Activated CD4-positive, alpha-beta memory T cell treated with anti-CD3 and anti-CD28 coated beads for 36 hours (primary cell): Measurements from ENCODE around the gene CLEC11A. TPM values are rescaled to one million over a fixed set of nuclear protein-coding genes. Genes with fewer than 3 reads are reported as not detected.
"Not testable (repeated sequence)": the region's sequence is repeated elsewhere in the genome, so short reads cannot be mapped to it uniquely, and the experiment has no call there.

Experiments
- CTCF ChIA-PET: fragments of 350-600 bp; sonication (Branson Sonifier 250); formaldehyde crosslinking; loops from one replicate; lab custom pipeline; 2021; ENCODE audit warnings: antibody characterized with exemption, inconsistent platforms; lab: Charles Lee
- POLR2A ChIA-PET: fragments of 350-600 bp; sonication (Branson Sonifier 250); formaldehyde crosslinking; loops from one replicate; lab custom pipeline; 2021; ENCODE audit warnings: antibody characterized with exemption; lab: Charles Lee
- DNase-seq: peaks from one replicate; pipeline ENCODE4 v3.0.0-alpha.2; 2020
- H3K27ac Mint-ChIP-seq: one replicate; pipeline ENCODE4 v1.8.0; 2021; ENCODE audit warnings: mixed read lengths
- H3K27me3 Mint-ChIP-seq: one replicate; pipeline ENCODE4 v1.8.0; 2021; ENCODE audit warnings: mixed read lengths
- H3K36me3 Mint-ChIP-seq: one replicate; pipeline ENCODE4 v1.8.0; 2021; ENCODE audit warnings: mixed read lengths
- H3K4me1 Mint-ChIP-seq: one replicate; pipeline ENCODE4 v1.8.0; 2021; ENCODE audit warnings: low read depth, mixed read lengths
- H3K4me3 Mint-ChIP-seq: one replicate; pipeline ENCODE4 v1.8.0; 2021; ENCODE audit warnings: mild to moderate bottlenecking, mixed read lengths
- H3K9me3 Mint-ChIP-seq: one replicate; pipeline ENCODE4 v1.8.0; 2021; ENCODE audit warnings: mixed read lengths
- intact Hi-C: fragments of 100-400 bp; cut with micrococcal nuclease; formaldehyde crosslinking; loops from one replicate; pipeline ENCODE4 v1.15.1; 2023
- total RNA-seq, 2 experiments: library from RNA; stranded (reverse); gene quantifications; one replicate each; pipeline ENCODE4 v1.2.3, GENCODE V29; 2021

The CLEC11A gene
- total RNA-seq, 2 experiments from 2014 or later, result 0.41 to 0.71 TPM

DNA sequence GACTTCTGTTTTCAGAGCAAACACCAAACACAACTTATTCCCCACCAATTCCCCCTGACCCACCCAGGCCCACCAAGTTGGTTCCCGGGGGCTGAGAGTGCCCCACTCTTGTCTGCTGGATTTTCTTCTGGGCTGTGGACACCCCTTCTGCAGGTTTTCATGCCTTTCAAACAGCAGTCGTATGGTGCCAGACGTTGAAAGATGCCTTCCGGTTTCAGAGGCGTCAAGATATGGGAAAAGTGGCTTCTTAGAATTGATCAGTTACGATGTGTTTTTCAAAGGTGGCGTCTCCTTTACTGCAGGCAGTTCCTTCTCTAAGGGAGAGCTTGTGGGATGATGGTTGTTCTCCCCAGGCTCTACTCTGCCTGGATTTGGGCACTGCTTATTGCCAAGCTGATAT is 12.7 kb downstream of the CLEC11A start:
- no peak for DNase-seq
- Mint-ChIP-seq H3K9me3 (no peaks in the 10 kb centered on the region), H3K36me3 (no peaks in the 10 kb centered on the region), H3K4me1 (no peaks in the 10 kb centered on the region), H3K27me3 (peaks cover 26% of the 10 kb centered on the region), H3K4me3 (no peak overlapping the region), H3K27ac (no peak overlapping the region)
- ChIA-PET CTCF (interaction anchor here (1.0 kb wide), 1 partner anchor 180 kb away, joined by 3 read pairs; no protein-coding TSS in a partner anchor), POLR2A (no interaction called here)
- intact Hi-C loops, result no loop called here

DNA sequence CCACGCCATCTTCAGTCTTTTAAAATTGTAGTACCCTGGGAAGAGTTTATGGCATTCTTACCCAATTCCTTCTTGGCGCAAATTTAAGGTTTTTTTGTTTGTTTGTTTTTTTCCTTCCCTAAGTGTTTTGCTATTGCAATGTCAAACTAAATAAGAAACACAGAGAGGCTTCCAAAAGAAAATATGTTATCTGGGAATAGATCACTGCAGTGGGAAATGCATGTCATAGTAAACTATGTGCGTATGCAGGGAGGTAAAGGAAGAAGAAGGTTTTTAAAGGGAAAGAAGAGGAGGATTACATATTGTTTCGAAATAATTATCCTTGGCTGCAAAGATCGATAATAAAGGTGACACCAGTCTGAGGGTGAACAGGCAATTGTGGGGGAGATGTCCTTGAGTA is 13.2 kb downstream of the CLEC11A start:
- Mint-ChIP-seq H3K27ac (no peak overlapping the region), H3K27me3 (peaks cover 26% of the 10 kb centered on the region), H3K9me3 (no peaks in the 10 kb centered on the region), H3K4me1 (no peaks in the 10 kb centered on the region), H3K4me3 (no peak overlapping the region), H3K36me3 (no peaks in the 10 kb centered on the region)
- ChIA-PET POLR2A (no interaction called here), CTCF (interaction anchor here (1.0 kb wide), 1 partner anchor 180 kb away, joined by 3 read pairs; no protein-coding TSS in a partner anchor)
- no peak for DNase-seq
- intact Hi-C loops, result no loop called here

- Mint-ChIP-seq H3K4me3 (no peak overlapping the region), H3K36me3 (no peaks in the 10 kb centered on the region), H3K4me1 (no peaks in the 10 kb centered on the region), H3K9me3 (no peaks in the 10 kb centered on the region), H3K27ac (no peak overlapping the region), H3K27me3 (peaks cover 23% of the 10 kb centered on the region)
- no peak for DNase-seq
- intact Hi-C loops, result no loop called here
- ChIA-PET CTCF (no interaction called here), POLR2A (no interaction called here)
These were observed 16.2 kb downstream of the CLEC11A start for GRCh38 chr19:50739132-50739913.

GRCh38 chr19:50739914-50740426 is 16.8 kb downstream of the CLEC11A start:
- POLR2A ChIA-PET, result no interaction called here
- H3K4me1 Mint-ChIP-seq, result no peaks in the 10 kb centered on the region

DNA sequence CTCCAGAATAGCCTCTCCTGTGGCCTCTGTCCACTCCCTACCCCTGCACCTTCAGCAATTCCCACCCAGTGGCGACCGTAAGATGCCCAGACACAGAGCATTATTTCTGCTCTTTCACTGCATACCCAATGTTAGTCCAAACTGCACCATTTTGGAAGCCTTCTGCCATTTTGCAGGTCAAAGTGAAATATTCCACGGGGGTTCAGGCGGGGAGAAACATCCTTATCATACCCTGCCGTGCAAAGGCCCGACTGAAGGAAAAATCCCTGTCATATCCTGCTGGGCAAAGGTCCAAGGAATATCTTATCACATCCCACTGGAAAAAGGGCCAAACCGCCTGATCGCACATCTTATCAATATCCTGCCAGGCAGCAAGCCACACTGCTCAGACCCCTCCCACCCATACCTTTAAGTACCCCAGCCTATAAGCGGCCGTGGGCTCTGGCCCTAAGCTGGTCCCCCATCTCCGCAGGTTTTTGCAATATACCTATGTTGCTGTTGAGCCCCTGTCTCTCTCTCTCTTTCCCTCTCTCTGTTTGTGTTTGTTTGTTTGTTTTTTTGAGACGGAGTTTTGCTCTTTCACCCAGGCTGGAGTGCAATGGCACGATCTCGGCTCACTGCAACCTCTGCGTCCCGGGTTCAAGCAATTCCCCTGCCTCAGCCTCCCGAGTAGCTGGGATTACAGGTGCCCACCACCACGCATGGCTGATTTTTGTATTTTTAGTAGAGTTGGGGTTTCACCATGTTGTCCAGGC is 18.2 kb downstream of the CLEC11A start:
- no peaks in the 10 kb centered on the region for H3K36me3 Mint-ChIP-seq
- no peak overlapping the region for H3K27ac Mint-ChIP-seq
- no peak for DNase-seq
- no peak overlapping the region for H3K4me3 Mint-ChIP-seq
- ChIA-PET POLR2A (no interaction called here), CTCF (no interaction called here)
- no peaks in the 10 kb centered on the region for H3K9me3 Mint-ChIP-seq
- H3K4me1 Mint-ChIP-seq, result no peaks in the 10 kb centered on the region
- intact Hi-C loops, result no loop called here
- peaks cover 20% of the 10 kb centered on the region for H3K27me3 Mint-ChIP-seq

More at GRCh38 chr19:50739914-50740426, 16.8 kb downstream of the CLEC11A start:
- Mint-ChIP-seq H3K27ac (no peak overlapping the region), H3K9me3 (no peaks in the 10 kb centered on the region), H3K4me3 (no peak overlapping the region), H3K27me3 (peaks cover 23% of the 10 kb centered on the region), H3K36me3 (no peaks in the 10 kb centered on the region)
- intact Hi-C loops, result no loop called here
- DNase-seq, result no peak
- CTCF ChIA-PET, result no interaction called here

- no peak for DNase-seq
- H3K27me3 Mint-ChIP-seq, result peaks cover 18% of the 10 kb centered on the region
- H3K27ac Mint-ChIP-seq, result no peak overlapping the region
- ChIA-PET POLR2A (no interaction called here), CTCF (no interaction called here)
- H3K4me1 Mint-ChIP-seq, result no peaks in the 10 kb centered on the region
- H3K36me3 Mint-ChIP-seq, result no peaks in the 10 kb centered on the region
- no peaks in the 10 kb centered on the region for H3K9me3 Mint-ChIP-seq
- intact Hi-C loops, result no loop called here
- no peak overlapping the region for H3K4me3 Mint-ChIP-seq
These were observed 20.4 kb downstream of the CLEC11A start for GRCh38 chr19:50743537-50743936.

DNA sequence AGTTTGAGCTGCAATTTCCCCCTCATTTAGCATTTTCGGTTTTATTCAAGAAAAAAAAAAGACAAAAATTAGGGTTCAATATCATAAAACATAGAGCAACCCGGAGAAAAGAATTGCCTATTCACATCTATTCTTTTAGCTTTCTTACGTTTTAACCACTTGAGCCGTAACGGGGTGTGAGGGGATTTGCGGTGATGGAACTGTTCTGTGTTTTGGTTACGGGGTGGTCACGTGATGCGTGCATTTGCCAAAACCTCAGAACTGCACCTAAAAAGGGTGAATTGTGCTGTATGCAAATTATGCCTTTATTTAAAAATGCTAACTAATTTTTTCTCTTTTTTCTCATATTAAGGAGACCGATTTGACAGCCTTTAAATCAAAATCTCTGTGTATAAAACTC is 22.1 kb downstream of the CLEC11A start:
- Mint-ChIP-seq H3K27me3 (peaks cover 8% of the 10 kb centered on the region), H3K4me1 (no peaks in the 10 kb centered on the region), H3K27ac (no peak overlapping the region), H3K36me3 (no peaks in the 10 kb centered on the region), H3K9me3 (no peaks in the 10 kb centered on the region), H3K4me3 (no peak overlapping the region)
- POLR2A ChIA-PET, result no interaction called here
- intact Hi-C loops, result no loop called here
- CTCF ChIA-PET, result no interaction called here
- DNase-seq, result no peak

DNA sequence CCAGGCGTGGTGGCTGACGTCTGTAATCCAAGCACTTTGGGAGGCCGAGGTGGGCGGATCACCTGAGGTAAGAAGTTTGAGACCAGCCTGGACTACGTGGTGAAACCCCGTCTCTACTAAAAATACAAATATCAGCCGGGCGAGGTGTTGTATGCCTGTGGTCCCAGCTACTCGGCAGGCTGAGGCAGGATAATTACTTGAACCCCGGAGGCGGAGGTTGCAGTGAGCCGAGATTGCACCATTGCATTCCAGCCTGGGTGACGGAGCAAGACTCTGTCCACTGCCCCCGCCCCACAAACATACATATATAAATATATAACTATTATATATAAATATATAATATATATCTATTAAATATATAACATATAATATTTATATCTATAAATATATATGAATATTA is 24.0 kb downstream of the CLEC11A start:
- DNase-seq, H3K27ac Mint-ChIP-seq, H3K4me1 Mint-ChIP-seq, H3K27me3 Mint-ChIP-seq, POLR2A ChIA-PET, H3K36me3 Mint-ChIP-seq, H3K4me3 Mint-ChIP-seq, intact Hi-C loops, H3K9me3 Mint-ChIP-seq: not testable (repeated sequence)
- CTCF ChIA-PET, result interaction anchor here (0.7 to 1.1 kb wide), 2 partner anchors 23 to 347 kb away, joined by 4 to 8 read pairs; no protein-coding TSS in a partner anchor

GRCh38 chr19:50749490-50749889 is 26.3 kb downstream of the CLEC11A start:
- Mint-ChIP-seq H3K27me3 (peaks cover 9% of the 10 kb centered on the region), H3K36me3 (no peaks in the 10 kb centered on the region), H3K9me3 (no peaks in the 10 kb centered on the region), H3K4me3 (no peak overlapping the region), H3K4me1 (no peaks in the 10 kb centered on the region), H3K27ac (no peak overlapping the region)
- DNase-seq, result no peak
- intact Hi-C loops, result no loop called here
- ChIA-PET CTCF (interaction anchor here (1.0 kb wide), 1 partner anchor 173 kb away, joined by 3 read pairs; no protein-coding TSS in a partner anchor), POLR2A (no interaction called here)

DNA sequence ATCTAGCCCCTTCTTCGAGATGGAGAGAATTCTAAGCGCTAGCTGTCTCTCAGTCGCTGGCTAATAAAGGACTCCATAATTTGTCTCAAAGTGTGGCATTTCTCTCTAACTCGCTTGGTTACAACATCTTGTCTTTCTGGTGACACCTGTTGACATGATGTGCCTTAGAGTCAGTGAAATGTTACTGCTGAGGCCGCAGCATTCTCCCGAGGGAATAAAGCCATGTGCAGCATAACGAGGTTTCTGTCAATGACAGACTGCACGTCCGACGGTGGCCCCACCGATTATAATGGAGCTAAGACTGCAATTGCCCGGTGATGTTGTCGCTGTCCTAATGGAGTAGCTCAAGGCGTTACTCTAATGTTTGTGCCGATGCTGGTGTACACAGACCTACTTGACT is 26.8 kb downstream of the CLEC11A start:
- H3K9me3 Mint-ChIP-seq, result no peaks in the 10 kb centered on the region
- no peaks in the 10 kb centered on the region for H3K4me1 Mint-ChIP-seq
- intact Hi-C loops, result no loop called here
- CTCF ChIA-PET, result no interaction called here
- H3K27me3 Mint-ChIP-seq, result peaks cover 13% of the 10 kb centered on the region
- no peak overlapping the region for H3K4me3 Mint-ChIP-seq
- no peak overlapping the region for H3K27ac Mint-ChIP-seq
- DNase-seq, result no peak
- POLR2A ChIA-PET, result no interaction called here
- H3K36me3 Mint-ChIP-seq, result no peaks in the 10 kb centered on the region

- POLR2A ChIA-PET, result no interaction called here
- H3K36me3 Mint-ChIP-seq, result no peaks in the 10 kb centered on the region
- no peak overlapping the region for H3K27ac Mint-ChIP-seq
- H3K4me1 Mint-ChIP-seq, result no peaks in the 10 kb centered on the region
- H3K27me3 Mint-ChIP-seq, result peaks cover 14% of the 10 kb centered on the region
- no peak for DNase-seq
- no peak overlapping the region for H3K4me3 Mint-ChIP-seq
- CTCF ChIA-PET, result no interaction called here
- intact Hi-C loops, result no loop called here
- no peaks in the 10 kb centered on the region for H3K9me3 Mint-ChIP-seq
These were observed 30.7 kb downstream of the CLEC11A start for GRCh38 chr19:50753879-50754278.

DNA sequence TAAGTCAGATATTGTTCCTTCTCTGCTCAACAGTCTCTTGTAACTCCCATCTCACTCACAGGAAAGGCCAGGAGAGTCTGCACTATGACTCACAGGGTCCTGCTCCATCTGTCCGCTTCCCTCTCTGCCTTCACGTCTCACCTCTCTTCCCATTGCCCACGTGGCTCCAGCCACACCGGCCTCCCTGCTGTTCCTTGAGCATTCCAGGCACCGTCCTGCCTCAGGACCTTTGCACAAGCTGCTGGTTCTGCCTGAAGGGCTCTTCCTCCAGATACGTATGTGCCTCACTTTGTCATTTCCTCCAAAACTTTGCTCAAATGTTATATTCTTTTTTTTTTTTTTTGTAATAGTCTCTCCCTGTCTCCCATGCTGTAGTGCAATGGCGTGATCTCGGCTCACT is 33.1 kb downstream of the CLEC11A start:
- POLR2A ChIA-PET, H3K4me1 Mint-ChIP-seq, H3K27ac Mint-ChIP-seq, H3K36me3 Mint-ChIP-seq, CTCF ChIA-PET, H3K4me3 Mint-ChIP-seq, intact Hi-C loops, H3K9me3 Mint-ChIP-seq, DNase-seq: not testable (repeated sequence)
- H3K27me3 Mint-ChIP-seq, result peaks cover 14% of the 10 kb centered on the region
